GM21619 (cell line): ENCODE measurements around the gene CSAD.
"Not testable (repeated sequence)": the region's sequence is repeated elsewhere in the genome, so short reads cannot be mapped to it uniquely, and the experiment has no call there.

Experiments
- ATAC-seq: cut with Tn5 transposase; IDR thresholded peaks from one replicate; pipeline ENCODE4 v1.9.1; 2021; ENCODE audit not compliant: unreplicated experiment

CSAD gene

GRCh38 chr12:53112431-53112830, 68.3 kb downstream of the CSAD start:
- ATAC-seq, result not testable (repeated sequence)
